Measurements from ENCODE around the gene EXOSC7. TPM values are rescaled to one million over a fixed set of nuclear protein-coding genes. Genes with fewer than 3 reads are reported as not detected.

The EXOSC7 gene
- total and polyA plus RNA-seq, 9 of the 15 experiments (the other 6 are each of a cell fraction or from before 2014, with no cell fraction given) = 88.5 to 237 (median 112) TPM

GRCh38 chr3:44976002-44976815, at the start of gene EXOSC7, which contains the start of gene ZDHHC3 (continued):
- peak; percentile 80 for TF ChIP-seq TBP (optimal IDR thresholded peaks at IDR 0.05; ENCODE audit: low read depth, low read length)
- no peak for TF ChIP-seq ZNF134 (CRISPR knock-in tag; conservative IDR thresholded peaks at IDR 0.05)
- TF ChIP-seq PRDM10 (IDR thresholded peaks at IDR 0.05; ENCODE audit: partially characterized antibody) = no peak

GRCh38 chr3:44926921-44927320, 49.1 kb upstream of the EXOSC7 start:
- ChIA-PET CTCF (ENCODE audit: low intra/inter-chr PET ratio) (no interaction called here), POLR2A (interaction anchor here (1.0 to 1.8 kb wide), 3 partner anchors 20 to 61 kb away, joined by 3 to 10 read pairs (median 3); no protein-coding TSS in a partner anchor)
- DNase-seq (ENCODE audit: extremely low read depth in 1 of 4, low spot score in 3 of 4) = peak; percentile 50 to 82 (median 69)
- Histone ChIP-seq H3K27me3 (ENCODE audit: control insufficient read depth in 2 of 2, insufficient read depth in 2 of 2, low read length in 2 of 2) (no peaks in the 10 kb centered on the region), H3K4me1 (replicated peaks in 1 of 2; ENCODE audit: control insufficient read depth in 2 of 2, insufficient read depth in 2 of 2, low read length in 2 of 2) (peaks cover 15 to 16% of the 10 kb centered on the region in 2 experiments; a peak in 4 of 5 replicates), H3K9me1 (ENCODE audit: control insufficient read depth, insufficient read depth, low read length) (peaks cover 3% of the 10 kb centered on the region), H3K4me2 (ENCODE audit: insufficient read depth, low read length) (peak overlapping the region; percentile 13; the same call in 1 of the 2 replicates), H3K79me2 (ENCODE audit: control insufficient read depth, insufficient read depth, low read length) (no peaks in the 10 kb centered on the region), H3K9me3 (replicated peaks; ENCODE audit: control insufficient read depth, insufficient read depth, low read depth, low read length) (no peaks in the 10 kb centered on the region), H3K27ac (ENCODE audit: extremely low read depth, low read depth, low read length) (no peak overlapping the region), H3K9ac (ENCODE audit: insufficient read depth in 1 of 2, low read depth in 2 of 2, low read length in 2 of 2) (no peak overlapping the region), H3K36me3 (ENCODE audit: control insufficient read depth, insufficient read depth, low read length) (peaks cover 54% of the 10 kb centered on the region), H3K4me3 (no peak overlapping the region), H4K20me1 (replicated peaks; ENCODE audit: control insufficient read depth, insufficient read depth, low read length) (no peaks in the 10 kb centered on the region), H2AFZ (ENCODE audit: low read depth, low read length) (no peak overlapping the region)
- BruUV-seq (replicated peaks) = no TSS peak
- in situ Hi-C loops (cut with MboI) (no loop called here), intact Hi-C loops (cut with micrococcal nuclease) (no loop called here)
- FAIRE-seq = peak; percentile 86
- peak; percentile 94 for ATAC-seq
- WGBS (ENCODE audit: insufficient coverage, low coverage, missing lambda C conversion rate) = 16% methylated on average over 7 of the region's 7 CpGs
- TF ChIP-seq SMARCA4 (IDR thresholded peaks at IDR 0.05) (peak; percentile 60), CBFA2T2 (conservative IDR thresholded peaks at IDR 0.05) (peak; percentile 66), ARID1B (IDR thresholded peaks at IDR 0.05) (peak; percentile 80), MTA2 (IDR thresholded peaks at IDR 0.05; ENCODE audit: low read depth) (peak; percentile 47; the same call in 1 of the 2 replicates), STAT5A (IDR thresholded peaks at IDR 0.05; ENCODE audit: borderline replicate concordance, low read length) (peak; percentile 24; the same call in 1 of the 2 replicates), ID3 (CRISPR knock-in tag; IDR thresholded peaks at IDR 0.05) (no peak), ID3 (tag; IDR thresholded peaks at IDR 0.05) (no peak), POLR2AphosphoS5 (IDR thresholded peaks at IDR 0.05; ENCODE audit: control insufficient read depth, insufficient read depth, low read depth, low read length) (peak; percentile 67), TCFL5 (CRISPR knock-in tag; conservative IDR thresholded peaks at IDR 0.05) (no peak), PHB2 (IDR thresholded peaks at IDR 0.05; ENCODE audit: low read depth) (0 out of 2 replicates have a peak, but pooled peaks have one; percentile 14), CBFA2T3 (IDR thresholded peaks at IDR 0.05) (peak; percentile 83), CXXC5 (CRISPR knock-in tag; IDR thresholded peaks at IDR 0.05) (peak; percentile 68), MYNN (IDR thresholded peaks at IDR 0.05) (peak; percentile 61; the same call in 1 of the 2 replicates), MYNN (CRISPR knock-in tag; IDR thresholded peaks at IDR 0.05) (no peak), TRIM24 (IDR thresholded peaks at IDR 0.05) (0 out of 4 replicates have a peak, but pooled peaks of 1 of the 2 experiments have one; percentile 20), NFIC (IDR thresholded peaks at IDR 0.05) (peak; percentile 68), GATAD2B (IDR thresholded peaks at IDR 0.05; ENCODE audit: borderline replicate concordance) (peak; percentile 36; the same call in 1 of the 2 replicates)

Measured in K562 (cell line).